Activated T-cell treated with anti-CD3 and anti-CD28 coated beads, Interleukin-2, amount 50 U/mL, for 1 hour (primary cell): Measurements from ENCODE around the gene DUSP11.

Experiments
- DNase-seq: peaks from one replicate; pipeline ENCODE4 v3.0.0-alpha.2; 2020

Gene DUSP11

DNA sequence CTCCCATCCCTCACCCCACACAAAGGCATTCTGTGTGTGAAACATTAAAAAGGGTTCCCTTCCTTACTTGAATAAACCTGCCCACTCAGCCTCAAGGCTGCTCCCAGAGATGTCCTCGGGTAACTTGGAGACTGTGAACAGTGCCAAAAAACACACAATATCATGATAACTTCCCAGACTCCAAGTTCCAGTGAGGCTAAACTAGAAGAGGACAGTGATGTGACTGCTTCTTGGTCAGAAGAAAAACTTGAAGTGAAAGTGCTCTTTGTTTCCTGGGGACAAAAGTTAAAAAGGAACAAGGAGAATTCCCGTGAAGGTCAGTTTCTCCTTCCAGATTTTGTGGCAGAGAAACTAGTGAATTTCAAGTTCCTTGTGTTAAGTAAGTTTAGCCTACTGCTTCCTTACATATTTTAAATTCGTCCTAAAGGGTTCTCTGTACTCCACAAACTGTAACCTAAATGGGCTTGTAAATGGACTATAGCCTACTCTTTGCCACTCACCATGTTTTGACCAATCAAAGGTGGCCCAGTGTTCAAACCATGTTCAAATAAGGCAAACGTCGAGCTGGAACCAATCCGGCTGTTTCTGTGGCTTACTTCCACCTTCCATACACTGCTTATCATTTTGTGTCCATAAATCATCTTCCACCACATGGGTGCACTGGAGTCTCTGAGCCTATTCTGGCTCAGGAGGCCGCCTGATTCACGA, 63.2 kb downstream of the DUSP11 start:
- DNase-seq: no peak

DNA sequence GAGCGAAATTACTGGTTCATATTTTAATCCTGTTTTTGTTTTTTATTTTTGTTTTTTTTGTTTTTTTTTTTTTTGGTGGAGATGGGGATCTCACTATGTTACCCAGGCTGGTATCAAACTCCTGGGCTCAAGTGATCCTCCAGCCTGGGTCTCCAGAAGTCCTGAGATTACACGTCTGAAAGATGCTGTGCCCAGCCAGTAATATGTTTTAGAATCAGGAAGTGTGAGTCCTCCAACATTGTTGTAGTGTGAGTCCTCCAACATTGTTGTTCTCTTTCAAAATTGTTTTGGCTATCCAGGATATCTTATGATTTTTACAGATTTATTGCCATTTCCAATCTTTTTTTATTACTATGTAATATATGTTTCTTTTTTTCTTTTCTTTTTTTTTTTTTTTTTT, 65.8 kb downstream of the DUSP11 start:
- DNase-seq: no peak
